ENCODE measurements around the gene BBOX1. TPM values are rescaled to one million over a fixed set of nuclear protein-coding genes. Genes with fewer than 3 reads are reported as not detected.

Gene BBOX1
- total and polyA plus RNA-seq, 2 donors (not counting 3 experiments of a cell fraction or from before 2014, with no cell fraction given): not detected

- no peaks in the 10 kb centered on the region for H3K27me3 ChIP-seq (ENCODE audit: control insufficient read depth in 2 of 2, insufficient read depth in 2 of 2, low read length in 2 of 2)
- ChIA-PET POLR2A (no interaction called here), CTCF (no interaction called here)
- no peak for TF ChIP-seq MYC (IDR thresholded peaks at IDR 0.05; ENCODE audit: low read depth, low read length)
- TF ChIP-seq MAX (IDR thresholded peaks at IDR 0.05; ENCODE audit: insufficient read depth, insufficient read length): no peak
- H3K9me1 ChIP-seq (replicated peaks; ENCODE audit: control insufficient read depth, extremely low read depth, insufficient read depth, low read length): no peaks in the 10 kb centered on the region
- dilution Hi-C loops (cut with MboI; ENCODE audit: extremely low pct_ligation_motif_present, low sequenced_read_pairs): no loop called here
- no peak overlapping the region for H3K4me3 ChIP-seq (replicated peaks in 1 of 3; ENCODE audit: insufficient read depth in 1 of 3, low read depth in 1 of 3, low read length in 3 of 3)
- H2AFZ ChIP-seq (ENCODE audit: low read depth, low read length): no peak overlapping the region
- H3K4me2 ChIP-seq (ENCODE audit: insufficient read depth, low read length): no peak overlapping the region
- no TSS peak for BruUV-seq (replicated peaks)
- H3K9me3 ChIP-seq (replicated peaks; ENCODE audit: control insufficient read depth, insufficient read depth, low read length): no peaks in the 10 kb centered on the region
- H3K4me1 ChIP-seq (ENCODE audit: control insufficient read depth, extremely low read depth, insufficient read depth, low read length): no peaks in the 10 kb centered on the region
- no peaks in the 10 kb centered on the region for H3K36me3 ChIP-seq (ENCODE audit: control insufficient read depth in 2 of 2, extremely low read depth in 1 of 2, insufficient read depth in 2 of 2, low read length in 2 of 2)
- intact Hi-C loops (cut with micrococcal nuclease): no loop called here
- H3K79me2 ChIP-seq (ENCODE audit: control insufficient read depth, insufficient read depth, low read length): no peaks in the 10 kb centered on the region
- no peak overlapping the region for H3K27ac ChIP-seq (ENCODE audit: insufficient read depth, low read depth, low read length)
- H3K9ac ChIP-seq (replicated peaks; ENCODE audit: extremely low read depth, insufficient read depth, low read length): no peak overlapping the region
- FAIRE-seq: no peak
- DNase-seq (ENCODE audit: low read depth, low spot score): no peak
- H4K20me1 ChIP-seq (replicated peaks; ENCODE audit: control insufficient read depth, extremely low read depth, insufficient read depth, low read length): no peaks in the 10 kb centered on the region
Measured at GRCh38 chr11:27095059-27095458, 54.4 kb downstream of the BBOX1 start.

GRCh38 chr11:27095887-27096286, 55.3 kb downstream of the BBOX1 start:
- TF ChIP-seq MAX (IDR thresholded peaks at IDR 0.05; ENCODE audit: insufficient read depth, insufficient read length): no peak
- no peak for TF ChIP-seq GATA2 (IDR thresholded peaks at IDR 0.05; ENCODE audit: insufficient read depth, insufficient read length, low read depth, low read length)
- TF ChIP-seq FOS (IDR thresholded peaks at IDR 0.05; ENCODE audit: borderline replicate concordance, insufficient read depth, low read length): no peak
- no peak for TF ChIP-seq JUN (IDR thresholded peaks at IDR 0.05; ENCODE audit: borderline replicate concordance, insufficient read depth, insufficient read length, low read depth)
- TF ChIP-seq POLR2A (IDR thresholded peaks at IDR 0.05; ENCODE audit: low read depth, low read length): no peak
- no peak for TF ChIP-seq EZH2 (IDR thresholded peaks at IDR 0.05; ENCODE audit: borderline replicate concordance, low read depth, low read length, severe bottlenecking)
- no peak for TF ChIP-seq POLR2AphosphoS5 (IDR thresholded peaks at IDR 0.05; ENCODE audit: insufficient read depth, low read depth, low read length)
- TF ChIP-seq MYC (IDR thresholded peaks at IDR 0.05; ENCODE audit: low read depth, low read length): no peak
- TF ChIP-seq CTCF (IDR thresholded peaks at IDR 0.05; ENCODE audit: extremely low read depth in 1 of 2, insufficient read depth in 1 of 2, low read depth in 1 of 2, low read length in 2 of 2): no peak
- no peak for FAIRE-seq
- H3K4me3 ChIP-seq (replicated peaks in 1 of 3; ENCODE audit: insufficient read depth in 1 of 3, low read depth in 1 of 3, low read length in 3 of 3): no peak overlapping the region
- no peak for DNase-seq (ENCODE audit: low read depth, low spot score)
- no peaks in the 10 kb centered on the region for H3K27me3 ChIP-seq (ENCODE audit: control insufficient read depth in 2 of 2, insufficient read depth in 2 of 2, low read length in 2 of 2)
- H3K9me1 ChIP-seq (replicated peaks; ENCODE audit: control insufficient read depth, extremely low read depth, insufficient read depth, low read length): no peaks in the 10 kb centered on the region
- intact Hi-C loops (cut with micrococcal nuclease) (no loop called here), dilution Hi-C loops (cut with MboI; ENCODE audit: extremely low pct_ligation_motif_present, low sequenced_read_pairs) (no loop called here)
- no peaks in the 10 kb centered on the region for H3K36me3 ChIP-seq (ENCODE audit: control insufficient read depth in 2 of 2, extremely low read depth in 1 of 2, insufficient read depth in 2 of 2, low read length in 2 of 2)
- H3K79me2 ChIP-seq (ENCODE audit: control insufficient read depth, insufficient read depth, low read length): no peaks in the 10 kb centered on the region
- no peak overlapping the region for H3K9ac ChIP-seq (replicated peaks; ENCODE audit: extremely low read depth, insufficient read depth, low read length)
- H4K20me1 ChIP-seq (replicated peaks; ENCODE audit: control insufficient read depth, extremely low read depth, insufficient read depth, low read length): no peaks in the 10 kb centered on the region
- ChIA-PET POLR2A (no interaction called here), CTCF (no interaction called here)
- H3K9me3 ChIP-seq (replicated peaks; ENCODE audit: control insufficient read depth, insufficient read depth, low read length): no peaks in the 10 kb centered on the region
- no peak overlapping the region for H2AFZ ChIP-seq (ENCODE audit: low read depth, low read length)
- no TSS peak for BruUV-seq (replicated peaks)
- H3K27ac ChIP-seq (ENCODE audit: insufficient read depth, low read depth, low read length): no peak overlapping the region
- H3K4me2 ChIP-seq (ENCODE audit: insufficient read depth, low read length): no peak overlapping the region
- no peaks in the 10 kb centered on the region for H3K4me1 ChIP-seq (ENCODE audit: control insufficient read depth, extremely low read depth, insufficient read depth, low read length)
